Testis (tissue), 3 donors: Measurements from ENCODE around the gene PRDX2. TPM values are rescaled to one million over a fixed set of nuclear protein-coding genes. Genes with fewer than 3 reads are reported as not detected.
"Not testable (repeated sequence)": the region's sequence is repeated elsewhere in the genome, so short reads cannot be mapped to it uniquely, and the experiment has no call there.

Experiments
- DNase-seq: peaks from one replicate; pipeline ENCODE4 v3.0.0-alpha.2; 2019
- H3K27ac ChIP-seq, 2 donors: fragments of 200-600 bp; sonication (generic); one replicate each; pipeline ENCODE4 v1.5.1; 2019
- H3K27me3 ChIP-seq: fragments of 200-600 bp; sonication (generic); one replicate; pipeline ENCODE4 v1.5.1; 2019
- H3K36me3 ChIP-seq: fragments of 200-600 bp; sonication (generic); one replicate; pipeline ENCODE4 v1.5.1; 2017; ENCODE audit warnings: low read depth; ENCODE audit errors: missing control alignments
- H3K4me1 ChIP-seq: fragments of 200-600 bp; sonication (generic); one replicate; pipeline ENCODE4 v1.5.1; 2019
- H3K4me3 ChIP-seq, 2 donors: fragments of 200-600 bp; sonication (generic); one replicate each; pipeline ENCODE4 v1.5.1; 2017 to 2019
- H3K9me3 ChIP-seq: fragments of 200-600 bp; sonication (generic); one replicate; pipeline ENCODE4 v1.5.1; 2017
- POLR2A ChIP-seq: fragments of 450-650 bp; IDR thresholded peaks from one replicate; pipeline ENCODE4 v1.6.1; 2017; ENCODE audit warnings: antibody characterized with exemption, mild to moderate bottlenecking, moderate library complexity
- WGBS, 2 donors: methylation state at CpG; one replicate each; pipeline ENCODE4 v1.1.5; 2018; 5-methylcytosine and 5-hydroxymethylcytosine counted together
- intact Hi-C: fragments of 100-400 bp; cut with DNase I; formaldehyde crosslinking; loops from one replicate; pipeline ENCODE4 v1.15.1; 2023; ENCODE audit warnings: low total_unique reads
- polyA plus RNA-seq: library from polyadenylated mRNA; stranded (reverse); fragments of 350-450 nt; fragmentation: Illumina TruSeq; extraction: RNeasy Lipid Tissue Mini Kit (QIAGEN cat#74804); gene quantifications from one replicate; pipeline ENCODE4 v1.2.3, GENCODE V29; 2014; ENCODE audit warnings: low read depth, low replicate concordance; ENCODE audit not compliant: insufficient read depth
- total RNA-seq, 2 donors: library from RNA; depleted of rRNA; stranded (reverse); fragments of >200 nt; gene quantifications; one replicate each; pipeline ENCODE4 v1.2.3, GENCODE V29; 2016
- TF ChIP-seq, protein P1 (sequence below), 3 experiments: fragments of 450-650 bp in 2 of 3; fragments of 200-600 bp in 1 of 3; sonication (generic) in 1 of 3; IDR thresholded peaks; one replicate each; pipeline ENCODE4 v1.5.1; 2016 to 2019; ENCODE audit warnings: antibody characterized with exemption in 3 of 3, mild to moderate bottlenecking in 2 of 3, moderate library complexity in 1 of 3

Gene PRDX2
- total and polyA plus RNA-seq, 3 donors from 2014 or later = 72.1 to 117 (median 87.1) TPM

DNA sequence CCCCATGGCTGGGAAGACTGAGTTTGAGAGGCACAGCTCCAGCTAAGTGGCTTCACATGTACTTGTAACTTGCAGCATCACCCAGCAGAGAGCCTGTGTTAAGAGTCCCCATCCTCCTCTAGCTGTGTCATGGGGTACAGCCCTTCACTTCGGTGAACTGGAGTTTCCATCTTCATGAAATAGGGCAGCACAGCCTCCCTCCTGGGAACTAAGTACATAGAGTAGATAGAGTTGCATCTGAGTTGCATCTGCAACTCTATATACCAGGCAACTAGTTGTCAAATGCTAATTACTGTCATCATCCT is 1.2 kb downstream of the PRDX2 start:
- no peaks in the 10 kb centered on the region for H3K36me3 ChIP-seq
- peaks cover 24% of the 10 kb centered on the region for H3K4me1 ChIP-seq
- H3K4me3 ChIP-seq = no peak overlapping the region
- intact Hi-C loops = no loop called here
- no peaks in the 10 kb centered on the region for H3K9me3 ChIP-seq
- WGBS, 2 donors = 43% methylated on average over 1 of the region's 1 CpG; no CpG with 5 or more reads in 1 of the 2 donors
- no peaks in the 10 kb centered on the region for H3K27me3 ChIP-seq
- TF ChIP-seq, protein P1, sequence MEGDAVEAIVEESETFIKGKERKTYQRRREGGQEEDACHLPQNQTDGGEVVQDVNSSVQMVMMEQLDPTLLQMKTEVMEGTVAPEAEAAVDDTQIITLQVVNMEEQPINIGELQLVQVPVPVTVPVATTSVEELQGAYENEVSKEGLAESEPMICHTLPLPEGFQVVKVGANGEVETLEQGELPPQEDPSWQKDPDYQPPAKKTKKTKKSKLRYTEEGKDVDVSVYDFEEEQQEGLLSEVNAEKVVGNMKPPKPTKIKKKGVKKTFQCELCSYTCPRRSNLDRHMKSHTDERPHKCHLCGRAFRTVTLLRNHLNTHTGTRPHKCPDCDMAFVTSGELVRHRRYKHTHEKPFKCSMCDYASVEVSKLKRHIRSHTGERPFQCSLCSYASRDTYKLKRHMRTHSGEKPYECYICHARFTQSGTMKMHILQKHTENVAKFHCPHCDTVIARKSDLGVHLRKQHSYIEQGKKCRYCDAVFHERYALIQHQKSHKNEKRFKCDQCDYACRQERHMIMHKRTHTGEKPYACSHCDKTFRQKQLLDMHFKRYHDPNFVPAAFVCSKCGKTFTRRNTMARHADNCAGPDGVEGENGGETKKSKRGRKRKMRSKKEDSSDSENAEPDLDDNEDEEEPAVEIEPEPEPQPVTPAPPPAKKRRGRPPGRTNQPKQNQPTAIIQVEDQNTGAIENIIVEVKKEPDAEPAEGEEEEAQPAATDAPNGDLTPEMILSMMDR (IDR thresholded peaks at IDR 0.05) = no peak
- TF ChIP-seq POLR2A = no peak
- DNase-seq = no peak
- no peak overlapping the region for H3K27ac ChIP-seq

DNA sequence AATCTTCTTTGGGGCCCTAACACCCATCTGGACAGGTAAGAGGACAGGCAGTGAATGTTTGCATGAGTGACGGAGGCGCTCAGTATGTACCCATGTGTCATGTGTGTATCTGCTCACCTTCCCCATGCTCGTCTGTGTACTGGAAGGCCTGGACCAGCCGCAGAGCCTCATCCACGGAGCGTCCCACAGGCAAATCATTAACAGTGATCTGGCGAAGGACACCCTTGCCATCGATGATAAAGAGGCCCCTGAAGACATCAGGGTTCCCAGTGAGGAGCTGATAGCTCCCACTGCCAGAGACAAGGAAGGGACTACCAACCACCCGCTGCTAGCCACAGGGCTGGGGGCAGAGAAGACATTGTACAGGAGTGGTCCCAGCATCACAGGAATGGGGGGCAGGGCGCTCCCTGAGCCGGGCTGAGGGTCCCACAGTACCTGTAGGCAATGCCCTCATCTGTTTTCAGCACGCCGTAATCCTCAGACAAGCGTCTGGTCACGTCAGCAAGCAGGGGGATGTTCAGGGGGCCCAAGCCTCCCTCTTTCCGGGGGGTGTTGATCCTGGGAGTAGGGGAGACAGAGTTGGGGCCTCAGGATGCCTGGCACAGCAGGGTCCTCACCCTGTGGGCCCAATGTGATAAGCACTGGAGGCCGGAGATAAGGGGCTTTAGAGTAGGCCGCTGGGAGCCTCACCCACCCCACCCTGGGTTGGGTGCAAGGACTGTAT is 1.7 kb downstream of the PRDX2 start:
- TF ChIP-seq, protein P1 (IDR thresholded peaks at IDR 0.05) = no peak
- TF ChIP-seq POLR2A = no peak
- no peak overlapping the region for H3K27ac ChIP-seq
- H3K27me3 ChIP-seq = no peaks in the 10 kb centered on the region
- WGBS, 2 donors = 88 to 89% methylated on average over 11 to 18 of the region's 18 CpGs
- H3K4me3 ChIP-seq = no peak overlapping the region
- H3K36me3 ChIP-seq = no peaks in the 10 kb centered on the region
- no peaks in the 10 kb centered on the region for H3K9me3 ChIP-seq
- H3K4me1 ChIP-seq = peaks cover 24% of the 10 kb centered on the region
- no peak for DNase-seq
- intact Hi-C loops = loop anchor here (10.0 kb wide), 1 partner anchor 65 kb away; the partner anchor contains the start of genes GET3 and TRIR

DNA sequence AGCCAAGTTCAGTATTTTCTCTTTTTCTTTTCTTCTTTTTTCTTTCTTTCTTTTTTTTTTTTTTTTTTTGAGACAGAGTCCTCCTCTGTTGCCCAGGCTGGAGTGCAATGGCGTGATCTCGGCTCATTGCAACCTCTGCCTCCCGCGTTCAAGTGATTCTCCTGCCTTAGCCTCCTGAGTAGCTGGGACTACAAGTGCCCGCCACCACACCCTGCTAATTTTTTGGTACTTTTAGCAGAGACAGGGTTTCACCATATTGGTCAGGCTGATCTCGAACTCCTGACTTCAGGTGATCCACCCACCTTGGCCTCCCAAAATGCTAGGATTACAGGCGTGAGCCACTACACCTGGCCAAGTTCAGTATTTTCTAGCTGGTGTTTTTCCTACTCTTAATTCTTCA is 4.0 kb downstream of the PRDX2 start:
- 94 to 96% methylated on average over 7 of the region's 7 CpGs for WGBS, 2 donors
- H3K4me1 ChIP-seq = peaks cover 24% of the 10 kb centered on the region
- H3K27ac ChIP-seq, H3K4me3 ChIP-seq, DNase-seq, H3K9me3 ChIP-seq, H3K36me3 ChIP-seq, H3K27me3 ChIP-seq: not testable (repeated sequence)
- intact Hi-C loops = loop anchor here (10.0 kb wide), 1 partner anchor 63 kb away; the partner anchor contains the start of genes GET3 and TRIR

DNA sequence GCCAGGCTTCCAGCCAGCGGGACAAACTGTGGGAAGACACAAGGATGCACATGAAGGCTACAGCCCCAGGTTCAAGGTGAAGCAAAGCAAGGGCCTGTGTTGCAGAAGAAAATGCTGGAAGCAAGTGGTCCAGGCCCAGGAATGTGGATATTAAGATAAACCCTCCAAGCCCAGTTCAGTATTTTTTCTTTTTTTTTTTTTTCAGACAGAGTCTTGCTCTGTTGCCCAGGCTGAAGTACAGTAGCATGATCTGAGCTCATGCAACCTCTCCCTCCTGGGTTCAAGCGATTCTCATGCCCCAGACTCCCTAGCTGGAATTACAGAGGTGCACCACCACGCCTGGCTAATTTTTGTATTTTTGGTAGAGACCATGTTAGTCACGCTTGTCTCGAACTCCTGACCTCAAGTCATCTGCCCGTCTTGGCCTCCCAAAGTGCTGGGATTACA is 4.4 kb downstream of the PRDX2 start:
- DNase-seq = no peak
- 82 to 88% methylated on average over 6 of the region's 6 CpGs for WGBS, 2 donors
- Histone ChIP-seq H3K36me3 (no peaks in the 10 kb centered on the region), H3K27ac (no peak overlapping the region), H3K4me3 (no peak overlapping the region), H3K9me3 (no peaks in the 10 kb centered on the region), H3K27me3 (no peaks in the 10 kb centered on the region), H3K4me1 (peaks cover 20% of the 10 kb centered on the region)
- no peak for TF ChIP-seq POLR2A
- TF ChIP-seq, protein P1 (IDR thresholded peaks at IDR 0.05) = no peak
- intact Hi-C loops = loop anchor here (10.0 kb wide), 1 partner anchor 62 kb away; the partner anchor contains the start of genes GET3 and TRIR

DNA sequence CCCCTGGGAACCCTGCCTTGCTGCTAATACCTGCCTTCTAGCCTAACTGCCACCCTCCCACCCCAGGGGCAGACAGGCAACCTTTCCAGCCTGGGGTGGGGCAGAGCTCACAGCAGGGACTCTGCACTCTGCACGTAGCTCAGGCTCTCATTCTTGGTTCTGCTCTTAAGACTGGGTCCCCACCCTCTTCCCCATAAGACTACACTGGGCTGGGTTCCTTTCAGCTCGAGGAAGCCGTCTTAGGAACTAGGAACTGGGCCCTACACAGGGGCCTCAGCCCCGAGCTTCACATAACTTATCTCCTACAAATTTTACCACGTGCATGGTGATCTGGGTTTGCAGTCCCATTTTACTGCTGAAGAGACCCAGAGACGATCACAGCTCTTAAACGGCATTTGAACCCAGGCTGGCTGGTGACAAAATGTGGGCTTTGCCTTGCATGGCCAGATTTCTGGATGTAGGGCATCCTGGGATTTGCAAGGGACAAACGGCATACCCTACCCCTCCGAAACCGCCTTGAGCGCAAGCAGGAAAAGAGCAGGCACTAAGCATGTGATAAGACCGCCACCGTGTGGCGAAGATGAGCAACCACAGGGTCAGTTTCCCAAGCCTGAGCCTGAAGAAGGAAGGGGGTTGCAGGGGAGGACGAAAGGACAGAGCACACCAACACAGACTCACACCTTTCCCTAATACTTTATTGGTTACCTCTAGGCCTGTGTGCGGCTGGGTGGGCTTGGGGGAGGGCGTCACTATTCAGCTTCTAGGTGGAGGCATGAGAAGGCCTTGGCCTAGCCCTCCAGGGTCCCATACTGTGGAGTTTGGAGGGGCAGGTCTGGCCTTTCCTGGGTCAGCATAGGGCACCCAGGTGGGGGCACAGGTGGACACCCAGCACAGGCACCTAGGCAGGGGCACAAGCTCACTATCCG is 5.2 kb downstream of the PRDX2 start:
- DNase-seq = peak; percentile 86
- intact Hi-C loops = loop anchor here (10.0 kb wide), 1 partner anchor 62 kb away; the partner anchor contains the start of genes GET3 and TRIR
- TF ChIP-seq POLR2A = no peak
- TF ChIP-seq, protein P1 (IDR thresholded peaks at IDR 0.05) = peak; percentile 89 to 97 (median 94)
- WGBS, 2 donors = 3 to 10% methylated on average over 15 to 18 of the region's 18 CpGs
- peaks cover 17% of the 10 kb centered on the region for H3K4me1 ChIP-seq
- H3K9me3 ChIP-seq = no peaks in the 10 kb centered on the region
- H3K36me3 ChIP-seq = no peaks in the 10 kb centered on the region
- no peaks in the 10 kb centered on the region for H3K27me3 ChIP-seq
- no peak overlapping the region for H3K4me3 ChIP-seq
- peak overlapping the region in 1 of 2 donors; percentile 59 for H3K27ac ChIP-seq
